Thyroid gland (tissue), 4 donors: ENCODE data around the gene TNIK. TPM values are rescaled to one million over a fixed set of nuclear protein-coding genes. Genes with fewer than 3 reads are reported as not detected.
A peak's percentile ranks its signal among the peaks of the same experiment; 100 is the strongest.

Experiments
- DNase-seq, 2 donors: peaks; one replicate each; pipeline ENCODE4 v3.0.0-alpha.2; 2019
- H3K27ac ChIP-seq, 3 donors: fragments of 200-600 bp; sonication (generic); 1 replicate in 2 of 3; 2 replicates in 1 of 3; pipeline ENCODE4 v1.5.1; 2016 to 2019; ENCODE audit warnings: mild to moderate bottlenecking in 1 of 3, moderate library complexity in 1 of 3
- H3K27me3 ChIP-seq: fragments of 200-600 bp; sonication (generic); one replicate; pipeline ENCODE4 v1.5.1; 2019
- H3K36me3 ChIP-seq, 2 donors: fragments of 200-600 bp; sonication (generic); one replicate each; pipeline ENCODE4 v1.5.1; 2016 to 2019
- H3K4me1 ChIP-seq, 2 donors: fragments of 200-600 bp; sonication (generic); one replicate each; pipeline ENCODE4 v1.5.1; 2017 to 2019
- H3K4me3 ChIP-seq, 3 donors: fragments of 200-600 bp; sonication (generic); replicated peaks in 1 of 3; 1 replicate in 2 of 3; 2 replicates in 1 of 3; pipeline ENCODE4 v1.5.1; 2016; ENCODE audit warnings: mild to moderate bottlenecking in 1 of 3
- H3K9me3 ChIP-seq: fragments of 200-600 bp; sonication (generic); one replicate; pipeline ENCODE4 v1.5.1; 2017
- CTCF ChIP-seq, 6 experiments: fragments of 200-600 bp in 3 of 6; fragments of 450-650 bp in 3 of 6; sonication (generic) in 3 of 6; IDR thresholded peaks; one replicate each; pipeline ENCODE4 v1.5.1; 2016 to 2019; ENCODE audit warnings: antibody characterized with exemption in 6 of 6, mild to moderate bottlenecking in 2 of 6, inconsistent platforms in 1 of 6, moderate library complexity in 1 of 6
- POLR2A ChIP-seq, 2 donors: fragments of 450-650 bp; IDR thresholded peaks; one replicate each; pipeline ENCODE4 v1.6.1; 2017; ENCODE audit warnings: antibody characterized with exemption in 2 of 2, mild to moderate bottlenecking in 2 of 2, moderate library complexity in 1 of 2
- WGBS, 2 donors: methylation state at CpG; one replicate each; pipeline ENCODE4 v1.1.5; 2017; 5-methylcytosine and 5-hydroxymethylcytosine counted together
- intact Hi-C: fragments of 100-400 bp; cut with DNase I; formaldehyde crosslinking; loops from one replicate; pipeline ENCODE4 v1.15.1; 2023
- total RNA-seq, 4 donors: library from RNA; depleted of rRNA; stranded (reverse); fragments of >200 nt; gene quantifications; one replicate each; pipeline ENCODE4 v1.2.3, GENCODE V29; 2016

The TNIK gene
- total RNA-seq, 4 donors from 2014 or later, result 29.7 to 84.1 (median 48.9) TPM

GRCh38 chr3:171038342-171038741 lies 421.9 kb downstream of the TNIK start:
- TF ChIP-seq POLR2A (IDR thresholded peaks at IDR 0.05), result no peak
- no peak for TF ChIP-seq CTCF (IDR thresholded peaks at IDR 0.05)
- DNase-seq, result no peak
- no peaks in the 10 kb centered on the region for H3K27me3 ChIP-seq
- H3K9me3 ChIP-seq, result no peaks in the 10 kb centered on the region
- no peaks in the 10 kb centered on the region for H3K4me1 ChIP-seq
- no peak overlapping the region for H3K27ac ChIP-seq
- no peak overlapping the region for H3K4me3 ChIP-seq
- intact Hi-C loops, result no loop called here
- WGBS, 2 donors, result 16 to 23% methylated on average over 1 of the region's 1 CpG
- H3K36me3 ChIP-seq, result no peaks in the 10 kb centered on the region

GRCh38 chr3:171028779-171029232 lies 431.4 kb downstream of the TNIK start:
- Histone ChIP-seq H3K27me3 (no peaks in the 10 kb centered on the region), H3K36me3 (no peaks in the 10 kb centered on the region), H3K4me1 (no peaks in the 10 kb centered on the region), H3K4me3 (peak overlapping the region in 1 of 3 donors; percentile 5), H3K9me3 (no peaks in the 10 kb centered on the region), H3K27ac (no peak overlapping the region)
- intact Hi-C loops, result no loop called here
- DNase-seq, result peak in 1 of 2 donors; percentile 16
- WGBS, 2 donors, result 44 to 46% methylated on average over 8 of the region's 8 CpGs
- TF ChIP-seq CTCF (IDR thresholded peaks at IDR 0.05) (no peak), POLR2A (IDR thresholded peaks at IDR 0.05) (no peak)

GRCh38 chr3:171028025-171028778 lies 432.0 kb downstream of the TNIK start:
- H3K4me3 ChIP-seq, result peak overlapping the region in 1 of 3 donors; percentile 5
- 12 to 15% methylated on average over 30 to 38 of the region's 39 CpGs for WGBS, 2 donors
- no peaks in the 10 kb centered on the region for H3K27me3 ChIP-seq
- intact Hi-C loops, result no loop called here
- H3K27ac ChIP-seq, result no peak overlapping the region
- no peaks in the 10 kb centered on the region for H3K4me1 ChIP-seq
- H3K36me3 ChIP-seq, result no peaks in the 10 kb centered on the region
- DNase-seq, result peak; percentile 52 to 68
- no peak for TF ChIP-seq CTCF (IDR thresholded peaks at IDR 0.05)
- no peak for TF ChIP-seq POLR2A (IDR thresholded peaks at IDR 0.05)
- H3K9me3 ChIP-seq, result no peaks in the 10 kb centered on the region

- WGBS, 2 donors, result 89 to 93% methylated on average over 4 of the region's 4 CpGs
- Histone ChIP-seq H3K4me3 (no peak within 1 kb of the TSS), H3K27me3 (no peaks in the 10 kb centered on the region), H3K27ac (no peak within 1 kb of the TSS), H3K4me1 (no peaks in the 10 kb centered on the region), H3K9me3 (no peaks in the 10 kb centered on the region), H3K36me3 (no peaks in the 10 kb centered on the region)
- TF ChIP-seq CTCF (IDR thresholded peaks at IDR 0.05) (no peak), POLR2A (IDR thresholded peaks at IDR 0.05) (no peak)
- no peak for DNase-seq
- intact Hi-C loops, result no loop called here
Observed at GRCh38 chr3:171026597-171027293, 433.5 kb downstream of the TNIK start, which contains the start of gene SLC2A2. SLC2A2 (minus strand) TSS chr3:171026720; CDS start chr3:171026670, 50 bp downstream.

GRCh38 chr3:171023566-171023965 lies 436.6 kb downstream of the TNIK start:
- TF ChIP-seq POLR2A (IDR thresholded peaks at IDR 0.05), result no peak
- no peak for TF ChIP-seq CTCF (IDR thresholded peaks at IDR 0.05)
- DNase-seq, result no peak
- Histone ChIP-seq H3K27me3 (no peaks in the 10 kb centered on the region), H3K36me3 (no peaks in the 10 kb centered on the region), H3K27ac (no peak overlapping the region), H3K9me3 (no peaks in the 10 kb centered on the region), H3K4me1 (no peaks in the 10 kb centered on the region), H3K4me3 (no peak overlapping the region)
- intact Hi-C loops, result no loop called here
